Measurements from ENCODE around the gene LHCGR. TPM values are rescaled to one million over a fixed set of nuclear protein-coding genes. Genes with fewer than 3 reads are reported as not detected.

The LHCGR gene
- total RNA-seq, 1 donor from 2014 or later = not detected

Other genes starting within 250 kb of the LHCGR start
- 1.8 and 2.1 TPM in 2 replicates for gene STON1, start 225.6 kb downstream of the LHCGR start, total RNA-seq
- gene GTF2A1L, start 137.9 kb downstream of the LHCGR start, total RNA-seq = 0.13 TPM in 2 replicates